GM12891 (cell line): ENCODE results near the gene PNPLA5.

ENCODE experiments used
- DNase-seq: peaks from one replicate; pipeline ENCODE4 v3.0.0; 2011; ENCODE audit warnings: low spot score; ENCODE audit not compliant: insufficient read length
- FAIRE-seq: peaks from 2 replicates; lab custom pipeline; 2011; peaks lifted over from hg19 to GRCh38; lab: Jason Lieb, UNC
- PAX5 ChIP-seq: IDR thresholded peaks from 2 replicates; pipeline ENCODE4 v1.6.1; 2011; ENCODE audit warnings: low read length, moderate library complexity, mild to moderate bottlenecking; ENCODE audit not compliant: insufficient read depth, severe bottlenecking
- POLR2A ChIP-seq: IDR thresholded peaks from 2 replicates; pipeline ENCODE4 v1.6.1; 2011; ENCODE audit warnings: low read depth, low read length, control low read depth
- POLR2AphosphoS5 ChIP-seq: IDR thresholded peaks from 2 replicates; pipeline ENCODE4 v1.6.1; 2011; ENCODE audit warnings: low read depth, low read length, control low read depth
- POU2F2 ChIP-seq: IDR thresholded peaks from 2 replicates; pipeline ENCODE4 v1.6.1; 2011; ENCODE audit warnings: low read depth, mild to moderate bottlenecking, control low read depth, low read length, moderate library complexity
- SPI1 ChIP-seq: IDR thresholded peaks from 2 replicates; pipeline ENCODE4 v1.6.1; 2011; ENCODE audit warnings: low read depth, low read length, control low read depth
- TAF1 ChIP-seq: IDR thresholded peaks from 2 replicates; pipeline ENCODE4 v1.6.1; 2011; ENCODE audit warnings: low read depth, low read length, control low read depth

The PNPLA5 gene

GRCh38 chr22:43901976-43902643 is 10.3 kb upstream of the PNPLA5 start:
- FAIRE-seq: no peak
- no peak for TF ChIP-seq PAX5
- no peak for TF ChIP-seq SPI1
- no peak for TF ChIP-seq POLR2AphosphoS5
- TF ChIP-seq POLR2A: no peak
- TF ChIP-seq POU2F2: no peak
- no peak for TF ChIP-seq TAF1
- DNase-seq: no peak

GRCh38 chr22:43900206-43900605 is 8.4 kb upstream of the PNPLA5 start:
- TF ChIP-seq POU2F2 (no peak), SPI1 (no peak), POLR2AphosphoS5 (no peak)
- DNase-seq (no peak), FAIRE-seq (no peak)

DNA sequence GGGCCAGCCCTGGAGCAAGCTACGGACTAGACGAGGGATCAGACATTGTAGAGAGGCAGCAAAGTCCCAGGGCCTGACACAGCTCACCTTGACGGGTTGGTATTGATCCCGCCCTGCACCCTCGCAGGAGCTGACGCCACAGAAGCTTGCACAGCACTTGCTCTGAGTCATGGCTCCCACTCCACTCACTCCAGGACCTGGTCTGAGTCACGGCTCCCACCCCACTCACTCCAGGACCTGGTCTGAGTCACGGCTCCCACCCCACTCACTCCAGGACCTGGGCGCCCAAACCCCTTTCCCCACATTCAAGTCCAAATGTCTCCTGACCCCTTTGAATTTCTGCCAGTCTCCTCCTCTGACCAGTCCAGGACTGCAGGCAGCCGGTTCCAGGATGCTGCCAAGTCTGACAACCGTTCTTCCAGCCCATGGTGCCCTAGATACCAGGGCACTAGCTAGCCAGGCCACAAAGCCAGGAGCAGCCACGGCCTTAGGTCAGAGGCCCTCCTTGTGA is 6.0 kb upstream of the PNPLA5 start:
- DNase-seq (no peak), FAIRE-seq (no peak)
- TF ChIP-seq TAF1 (no peak), PAX5 (no peak), POU2F2 (no peak), POLR2A (no peak), SPI1 (no peak), POLR2AphosphoS5 (no peak)

DNA sequence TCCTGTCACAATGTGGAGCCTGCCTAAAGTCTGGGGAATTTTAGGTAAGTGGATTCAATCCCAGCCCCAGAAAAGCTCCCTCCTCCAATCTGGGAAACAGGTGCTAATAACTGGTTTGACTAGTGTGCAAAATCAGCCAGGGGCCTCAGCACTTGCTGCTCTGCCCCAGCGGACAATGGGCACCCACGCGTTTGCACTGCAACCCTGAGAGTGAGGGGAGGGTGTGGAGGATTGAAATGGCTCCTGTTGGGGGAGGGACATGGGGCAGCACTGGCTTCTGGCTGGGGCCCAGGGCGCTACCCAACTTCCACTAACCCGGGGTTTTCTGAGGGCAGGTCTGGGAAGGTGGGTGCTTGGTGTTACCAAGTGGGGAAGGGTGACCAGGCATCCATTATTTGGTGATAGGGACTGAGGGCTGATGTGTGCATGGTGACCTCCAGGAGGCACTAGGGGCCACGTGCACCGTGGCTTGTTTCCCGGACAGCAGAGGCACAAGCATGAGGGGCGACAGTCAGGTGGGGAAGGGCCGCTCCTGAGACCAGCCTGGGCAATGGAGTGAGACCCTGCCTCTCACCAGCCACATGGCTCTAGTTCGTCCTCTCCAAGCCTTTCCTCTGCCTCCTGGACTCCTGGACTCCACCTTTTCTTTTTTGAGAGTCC is 4.3 kb upstream of the PNPLA5 start:
- no peak for DNase-seq
- TF ChIP-seq POU2F2: no peak
- no peak for TF ChIP-seq TAF1
- no peak for TF ChIP-seq SPI1
- TF ChIP-seq PAX5: no peak
- no peak for TF ChIP-seq POLR2A
- TF ChIP-seq POLR2AphosphoS5: no peak
- FAIRE-seq: no peak

GRCh38 chr22:43894122-43894521 is 2.3 kb upstream of the PNPLA5 start:
- FAIRE-seq (no peak), DNase-seq (no peak)
- TF ChIP-seq SPI1: no peak
- TF ChIP-seq TAF1: no peak
- no peak for TF ChIP-seq POLR2AphosphoS5
- TF ChIP-seq PAX5: no peak
- no peak for TF ChIP-seq POU2F2
- TF ChIP-seq POLR2A: no peak

- DNase-seq: no peak
- FAIRE-seq: no peak
Observed at GRCh38 chr22:43893266-43893665, 1.5 kb upstream of the PNPLA5 start.

GRCh38 chr22:43892183-43892894 is 526 bp upstream of the PNPLA5 start:
- no peak for FAIRE-seq
- TF ChIP-seq POLR2AphosphoS5 (no peak), SPI1 (no peak), POLR2A (no peak), PAX5 (no peak), POU2F2 (no peak), TAF1 (no peak)
- no peak for DNase-seq

More at GRCh38 chr22:43893266-43893665, 1.5 kb upstream of the PNPLA5 start:
- TF ChIP-seq POLR2AphosphoS5 (no peak), POLR2A (no peak), PAX5 (no peak), TAF1 (no peak), POU2F2 (no peak)

DNA sequence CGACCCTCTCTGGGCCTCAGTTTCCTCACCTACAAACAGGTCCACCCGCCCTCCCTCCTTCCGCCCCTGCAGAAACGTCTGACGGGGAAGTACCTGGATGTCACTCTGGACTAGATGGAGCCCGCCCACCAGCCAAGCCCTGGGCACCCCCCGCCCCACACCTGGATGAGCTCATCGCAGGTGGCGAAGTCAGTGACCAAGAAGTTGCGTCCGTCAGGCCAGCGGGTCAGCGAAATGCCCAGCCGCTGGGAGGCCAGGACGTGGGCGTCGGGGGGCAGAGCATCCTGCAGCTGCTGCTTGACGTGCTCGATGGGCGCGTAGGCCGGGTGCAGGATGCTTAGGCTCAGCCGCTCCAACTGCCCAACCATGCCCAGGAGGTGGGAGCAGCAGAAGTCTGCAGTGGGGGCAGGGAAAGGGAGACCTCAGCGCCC is 897 bp downstream of the PNPLA5 start:
- DNase-seq: no peak
- TF ChIP-seq PAX5 (no peak), POU2F2 (no peak), POLR2A (no peak), POLR2AphosphoS5 (no peak), TAF1 (no peak), SPI1 (no peak)
- no peak for FAIRE-seq

DNA sequence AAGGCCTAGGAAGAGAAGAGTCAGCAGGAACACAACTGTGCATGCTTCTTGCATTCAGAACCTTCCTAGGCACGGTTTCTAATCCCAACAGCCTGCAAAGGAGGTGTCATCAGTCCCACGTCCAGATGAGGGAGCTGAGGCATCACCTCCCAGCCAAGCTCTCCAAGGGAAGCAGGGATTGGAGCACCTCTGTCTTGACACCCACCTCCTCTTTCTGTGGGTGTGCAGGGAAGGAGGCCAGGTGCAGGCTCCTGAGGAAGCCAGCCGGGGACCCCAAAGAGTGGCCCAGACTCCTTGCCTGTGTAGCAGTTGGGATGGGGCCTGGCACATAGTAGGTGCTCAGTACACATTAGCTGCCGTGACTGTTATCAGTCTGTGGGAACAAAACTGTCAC is 2.0 kb downstream of the PNPLA5 start:
- FAIRE-seq (no peak), DNase-seq (no peak)
- TF ChIP-seq PAX5 (no peak), SPI1 (no peak), POLR2A (no peak), TAF1 (no peak), POU2F2 (no peak), POLR2AphosphoS5 (no peak)
